ENCODE measurements around the gene FGF14. TPM values are rescaled to one million over a fixed set of nuclear protein-coding genes. Genes with fewer than 3 reads are reported as not detected.

The FGF14 gene
- total and polyA plus RNA-seq, 5 donors from 2014 or later = 0.09 TPM; not detected in 4

DNA sequence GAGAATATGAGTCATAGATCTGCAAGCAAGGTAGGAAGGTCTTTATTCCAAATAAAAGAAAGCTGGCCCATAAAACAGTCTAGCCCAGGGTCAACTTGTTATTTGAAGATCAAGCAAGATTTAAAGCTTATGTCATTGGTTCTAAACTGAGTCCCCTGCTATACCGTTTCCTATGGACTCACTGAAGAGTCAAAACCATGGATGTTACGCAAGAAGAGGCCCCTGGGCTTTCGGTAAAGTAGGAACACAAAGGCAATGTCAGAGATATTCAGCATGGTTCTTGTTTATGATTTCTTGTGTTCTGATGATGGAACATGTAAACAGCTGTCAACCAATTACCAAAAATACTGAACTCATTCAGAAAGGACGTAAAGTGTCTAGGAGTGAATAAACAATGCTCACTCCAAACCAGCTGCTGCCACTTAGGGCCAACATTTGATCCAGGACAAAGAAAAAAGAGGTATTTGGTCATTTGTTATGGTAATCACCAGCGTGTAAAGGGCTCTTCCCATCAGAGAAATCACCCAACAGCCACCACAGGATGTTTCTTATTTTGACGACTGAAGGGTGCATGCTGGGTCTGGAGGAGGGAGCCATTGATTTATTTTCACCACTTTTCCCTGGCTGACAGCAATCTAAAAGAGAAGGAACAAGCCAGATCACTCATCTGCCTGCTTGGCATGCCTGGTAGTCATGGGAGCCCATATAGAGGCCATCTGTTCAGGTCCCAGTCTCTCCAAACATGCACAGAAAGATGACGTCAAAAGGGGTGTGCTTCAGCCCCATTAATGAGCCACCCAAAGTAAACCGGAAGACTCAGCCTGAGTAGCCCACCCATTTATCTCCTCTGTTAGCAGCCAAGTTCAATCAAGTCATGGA lies 68.3 kb downstream of the FGF14 start:
- no peak overlapping the region for H3K27ac ChIP-seq (ENCODE audit: insufficient read depth, low read length, poor library complexity, severe bottlenecking)
- no peaks in the 10 kb centered on the region for H3K4me1 Mint-ChIP-seq
- peaks cover 5% of the 10 kb centered on the region for H3K27me3 Mint-ChIP-seq
- H3K36me3 ChIP-seq (ENCODE audit: control insufficient read depth, insufficient read depth, low read length) = no peaks in the 10 kb centered on the region
- peaks cover 0 to 7% (median 0%) of the 10 kb centered on the region in 7 donors for H3K9me3 Mint-ChIP-seq
- no peaks in the 10 kb centered on the region for H3K9me3 ChIP-seq (ENCODE audit: control insufficient read depth in 2 of 2, low read length in 2 of 2)
- no peak overlapping the region for H3K4me3 ChIP-seq (ENCODE audit: low read depth, low read length)
- no peaks in the 10 kb centered on the region for H3K36me3 Mint-ChIP-seq
- DNase-seq = no peak
- no peak for ATAC-seq (ENCODE audit: low read depth in 2 of 2)
- no peak overlapping the region for H3K27ac Mint-ChIP-seq
- no peaks in the 10 kb centered on the region for H3K4me1 ChIP-seq (ENCODE audit: control insufficient read depth, insufficient read depth, low read length, poor library complexity, severe bottlenecking)
- no peaks in the 10 kb centered on the region for H3K27me3 ChIP-seq (ENCODE audit: control insufficient read depth, insufficient read depth, low read length)
- H3K4me3 Mint-ChIP-seq = no peak overlapping the region

DNA sequence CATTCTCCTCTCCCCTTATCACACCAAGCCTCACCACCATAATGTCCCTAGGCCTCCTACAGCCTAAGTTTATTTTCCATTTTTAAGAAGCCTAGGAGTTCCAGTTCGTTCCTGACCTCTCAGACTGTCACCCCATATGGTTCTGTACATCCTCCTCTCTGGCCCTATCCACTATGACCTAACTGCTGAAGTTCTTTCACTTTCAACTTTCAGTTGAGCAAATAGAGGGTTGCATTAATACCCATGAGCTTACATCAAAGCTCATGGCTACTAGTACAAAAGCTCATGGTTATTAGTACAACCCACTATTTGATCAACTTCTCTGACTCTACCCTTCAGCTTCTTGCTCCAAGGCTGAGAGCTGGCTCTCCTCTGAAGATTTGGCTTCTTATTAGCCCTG lies 72.9 kb downstream of the FGF14 start:
- Histone ChIP-seq H3K27ac (ENCODE audit: insufficient read depth, low read length, poor library complexity, severe bottlenecking) (no peak overlapping the region), H3K4me1 (ENCODE audit: control insufficient read depth, insufficient read depth, low read length, poor library complexity, severe bottlenecking) (no peaks in the 10 kb centered on the region), H3K4me3 (ENCODE audit: low read depth, low read length) (no peak overlapping the region), H3K9me3 (ENCODE audit: control insufficient read depth in 2 of 2, low read length in 2 of 2) (no peaks in the 10 kb centered on the region), H3K36me3 (ENCODE audit: control insufficient read depth, insufficient read depth, low read length) (no peaks in the 10 kb centered on the region), H3K27me3 (ENCODE audit: control insufficient read depth, insufficient read depth, low read length) (no peaks in the 10 kb centered on the region)
- Mint-ChIP-seq H3K27me3 (no peaks in the 10 kb centered on the region), H3K27ac (no peak overlapping the region), H3K36me3 (no peaks in the 10 kb centered on the region), H3K4me3 (no peak overlapping the region), H3K4me1 (no peaks in the 10 kb centered on the region), H3K9me3 (peaks cover 0 to 5% (median 0%) of the 10 kb centered on the region in 7 donors)
- ATAC-seq (ENCODE audit: low read depth in 2 of 2) = no peak
- DNase-seq = no peak

- Histone ChIP-seq H3K27ac (ENCODE audit: insufficient read depth, low read length, poor library complexity, severe bottlenecking) (no peak overlapping the region), H3K27me3 (ENCODE audit: control insufficient read depth, insufficient read depth, low read length) (no peaks in the 10 kb centered on the region), H3K4me3 (ENCODE audit: low read depth, low read length) (no peak overlapping the region), H3K9me3 (ENCODE audit: control insufficient read depth in 2 of 2, low read length in 2 of 2) (no peaks in the 10 kb centered on the region), H3K4me1 (ENCODE audit: control insufficient read depth, insufficient read depth, low read length, poor library complexity, severe bottlenecking) (no peaks in the 10 kb centered on the region), H3K36me3 (ENCODE audit: control insufficient read depth, insufficient read depth, low read length) (no peaks in the 10 kb centered on the region)
- ATAC-seq (ENCODE audit: low read depth in 2 of 2) (no peak), DNase-seq (no peak)
- H3K9me3 Mint-ChIP-seq = peaks cover 0 to 5% (median 0%) of the 10 kb centered on the region in 7 donors
- no peak overlapping the region for H3K27ac Mint-ChIP-seq
- H3K27me3 Mint-ChIP-seq = no peaks in the 10 kb centered on the region
- no peak overlapping the region for H3K4me3 Mint-ChIP-seq
- H3K4me1 Mint-ChIP-seq = no peaks in the 10 kb centered on the region
- H3K36me3 Mint-ChIP-seq = no peaks in the 10 kb centered on the region
These were observed 74.7 kb downstream of the FGF14 start for GRCh38 chr13:102327119-102327617.

- Histone ChIP-seq H3K4me1 (ENCODE audit: control insufficient read depth, insufficient read depth, low read length, poor library complexity, severe bottlenecking) (no peaks in the 10 kb centered on the region), H3K36me3 (ENCODE audit: control insufficient read depth, insufficient read depth, low read length) (no peaks in the 10 kb centered on the region), H3K27me3 (ENCODE audit: control insufficient read depth, insufficient read depth, low read length) (no peaks in the 10 kb centered on the region), H3K9me3 (ENCODE audit: control insufficient read depth in 2 of 2, low read length in 2 of 2) (no peaks in the 10 kb centered on the region), H3K4me3 (ENCODE audit: low read depth, low read length) (no peak overlapping the region), H3K27ac (ENCODE audit: insufficient read depth, low read length, poor library complexity, severe bottlenecking) (no peak overlapping the region)
- no peaks in the 10 kb centered on the region for H3K36me3 Mint-ChIP-seq
- no peaks in the 10 kb centered on the region for H3K27me3 Mint-ChIP-seq
- DNase-seq (no peak), ATAC-seq (ENCODE audit: low read depth in 2 of 2) (no peak)
- H3K9me3 Mint-ChIP-seq = peaks cover 0 to 5% (median 0%) of the 10 kb centered on the region in 7 donors
- no peaks in the 10 kb centered on the region for H3K4me1 Mint-ChIP-seq
- no peak overlapping the region for H3K4me3 Mint-ChIP-seq
- H3K27ac Mint-ChIP-seq = no peak overlapping the region
These were observed 75.3 kb downstream of the FGF14 start for GRCh38 chr13:102326381-102327118.

DNA sequence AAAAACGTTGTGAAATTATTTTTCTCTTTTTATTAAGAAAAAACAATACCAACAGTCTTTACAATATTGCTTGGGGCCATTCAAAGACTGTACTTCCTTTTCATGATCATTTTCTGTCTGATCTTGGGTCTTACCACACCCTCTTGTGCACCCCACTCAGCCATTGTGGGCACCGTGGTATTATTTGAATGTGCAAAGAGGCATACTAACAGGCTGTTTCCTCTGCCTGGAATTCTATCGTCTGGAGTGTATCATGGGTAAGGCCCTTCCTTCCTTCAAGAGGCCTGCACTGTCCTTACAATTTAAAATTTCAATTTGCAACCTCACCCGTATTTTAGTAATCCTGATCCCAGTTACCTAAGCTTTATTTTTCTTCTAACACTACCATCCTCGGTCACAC lies 76.5 kb downstream of the FGF14 start:
- no peaks in the 10 kb centered on the region for H3K36me3 Mint-ChIP-seq
- H3K4me1 Mint-ChIP-seq = no peaks in the 10 kb centered on the region
- DNase-seq (no peak), ATAC-seq (ENCODE audit: low read depth in 2 of 2) (no peak)
- H3K27me3 Mint-ChIP-seq = no peaks in the 10 kb centered on the region
- no peaks in the 10 kb centered on the region for H3K9me3 ChIP-seq (ENCODE audit: control insufficient read depth in 2 of 2, low read length in 2 of 2)
- H3K27ac Mint-ChIP-seq = no peak overlapping the region
- H3K27me3 ChIP-seq (ENCODE audit: control insufficient read depth, insufficient read depth, low read length) = no peaks in the 10 kb centered on the region
- no peaks in the 10 kb centered on the region for H3K36me3 ChIP-seq (ENCODE audit: control insufficient read depth, insufficient read depth, low read length)
- peaks cover 0 to 2% (median 0%) of the 10 kb centered on the region in 7 donors for H3K9me3 Mint-ChIP-seq
- no peaks in the 10 kb centered on the region for H3K4me1 ChIP-seq (ENCODE audit: control insufficient read depth, insufficient read depth, low read length, poor library complexity, severe bottlenecking)
- H3K27ac ChIP-seq (ENCODE audit: insufficient read depth, low read length, poor library complexity, severe bottlenecking) = no peak overlapping the region
- no peak overlapping the region for H3K4me3 Mint-ChIP-seq
- H3K4me3 ChIP-seq (ENCODE audit: low read depth, low read length) = no peak overlapping the region

GRCh38 chr13:102323505-102323904 lies 78.3 kb downstream of the FGF14 start:
- Histone ChIP-seq H3K27ac (ENCODE audit: insufficient read depth, low read length, poor library complexity, severe bottlenecking) (no peak overlapping the region), H3K9me3 (ENCODE audit: control insufficient read depth in 2 of 2, low read length in 2 of 2) (no peaks in the 10 kb centered on the region), H3K4me3 (ENCODE audit: low read depth, low read length) (no peak overlapping the region), H3K4me1 (ENCODE audit: control insufficient read depth, insufficient read depth, low read length, poor library complexity, severe bottlenecking) (no peaks in the 10 kb centered on the region), H3K36me3 (ENCODE audit: control insufficient read depth, insufficient read depth, low read length) (no peaks in the 10 kb centered on the region), H3K27me3 (ENCODE audit: control insufficient read depth, insufficient read depth, low read length) (no peaks in the 10 kb centered on the region)
- no peak overlapping the region for H3K4me3 Mint-ChIP-seq
- H3K27ac Mint-ChIP-seq = no peak overlapping the region
- H3K36me3 Mint-ChIP-seq = no peaks in the 10 kb centered on the region
- no peaks in the 10 kb centered on the region for H3K4me1 Mint-ChIP-seq
- H3K9me3 Mint-ChIP-seq = no peaks in the 10 kb centered on the region
- no peak for DNase-seq
- no peak for ATAC-seq (ENCODE audit: low read depth in 2 of 2)
- peaks cover 5% of the 10 kb centered on the region for H3K27me3 Mint-ChIP-seq

GRCh38 chr13:102323012-102323411 lies 78.8 kb downstream of the FGF14 start:
- no peaks in the 10 kb centered on the region for H3K36me3 Mint-ChIP-seq
- H3K27ac ChIP-seq (ENCODE audit: insufficient read depth, low read length, poor library complexity, severe bottlenecking) = no peak overlapping the region
- H3K4me3 Mint-ChIP-seq = no peak overlapping the region
- no peak overlapping the region for H3K27ac Mint-ChIP-seq
- H3K36me3 ChIP-seq (ENCODE audit: control insufficient read depth, insufficient read depth, low read length) = no peaks in the 10 kb centered on the region
- H3K27me3 ChIP-seq (ENCODE audit: control insufficient read depth, insufficient read depth, low read length) = no peaks in the 10 kb centered on the region
- ATAC-seq (ENCODE audit: low read depth in 2 of 2) = no peak
- DNase-seq = no peak
- peaks cover 5% of the 10 kb centered on the region for H3K27me3 Mint-ChIP-seq
- H3K4me1 Mint-ChIP-seq = no peaks in the 10 kb centered on the region
- no peaks in the 10 kb centered on the region for H3K9me3 ChIP-seq (ENCODE audit: control insufficient read depth in 2 of 2, low read length in 2 of 2)
- no peak overlapping the region for H3K4me3 ChIP-seq (ENCODE audit: low read depth, low read length)
- no peaks in the 10 kb centered on the region for H3K4me1 ChIP-seq (ENCODE audit: control insufficient read depth, insufficient read depth, low read length, poor library complexity, severe bottlenecking)
- no peaks in the 10 kb centered on the region for H3K9me3 Mint-ChIP-seq
